SU-DHL-6 (cell line): ENCODE results near the gene UBE2E1.

Experiments used
- H2AFZ ChIP-seq: fragments of 200-600 bp; sonication (generic); 2 replicates; pipeline ENCODE4 v1.6.1; 2014; ENCODE audit warnings: low read depth, mild to moderate bottlenecking, moderate library complexity, mixed read lengths, antibody characterized with exemption, low read length; ENCODE audit not compliant: severe bottlenecking
- H3F3A ChIP-seq: fragments of 200-600 bp; shearing (Covaris generic); 2 replicates; pipeline ENCODE4 v1.6.0; 2016; ENCODE audit warnings: antibody characterized with exemption, mild to moderate bottlenecking; ENCODE audit not compliant: insufficient read depth
- H3K27ac ChIP-seq: fragments of 200-600 bp; sonication (generic); 2 replicates; pipeline ENCODE4 v1.5.1; 2016; ENCODE audit warnings: low read depth, mild to moderate bottlenecking, low read length, moderate library complexity, mixed read lengths
- H3K27me3 ChIP-seq: fragments of 200-600 bp; sonication (generic), shearing (Covaris generic); 2 replicates; pipeline ENCODE4 v1.6.0; 2014; ENCODE audit warnings: mild to moderate bottlenecking, low read length
- H3K36me3 ChIP-seq: fragments of 200-600 bp; sonication (generic); 2 replicates; pipeline ENCODE4 v1.6.1; 2014; ENCODE audit warnings: mild to moderate bottlenecking, low read length, mixed read lengths
- H3K4me2 ChIP-seq: fragments of 300-600, 200-600 bp; shearing (Covaris generic), sonication (generic); 2 replicates; pipeline ENCODE4 v1.6.0; 2014; ENCODE audit warnings: low read length, low read depth, mild to moderate bottlenecking; ENCODE audit not compliant: poor library complexity, severe bottlenecking
- H3K4me3 ChIP-seq: fragments of 200-600 bp; sonication (generic); 2 replicates; pipeline ENCODE4 v1.5.1; 2014; ENCODE audit warnings: antibody characterized with exemption, low read length, mild to moderate bottlenecking, mixed read lengths; ENCODE audit not compliant: insufficient read depth, poor library complexity, severe bottlenecking
- H3K79me2 ChIP-seq: fragments of 200-600 bp; sonication (generic); 2 replicates; pipeline ENCODE4 v1.6.1; 2014; ENCODE audit warnings: mild to moderate bottlenecking, low read length, moderate library complexity; ENCODE audit not compliant: insufficient read depth
- H3K9ac ChIP-seq: fragments of 200-600 bp; sonication (generic); 2 replicates; pipeline ENCODE4 v1.7.0; 2014; ENCODE audit warnings: mild to moderate bottlenecking, low read length
- H3K9me2 ChIP-seq: fragments of 200-600 bp; sonication (generic); replicated peaks from 2 replicates; pipeline ENCODE4 v1.6.1; 2014; ENCODE audit warnings: low read length; ENCODE audit not compliant: insufficient read depth
- H3K9me3 ChIP-seq: fragments of 200-600 bp; sonication (generic); 2 replicates; pipeline ENCODE4 v1.6.1; 2014; ENCODE audit warnings: low read length, mixed read lengths; ENCODE audit not compliant: insufficient read depth
- H4K20me1 ChIP-seq: fragments of 200-600 bp; sonication (generic); 2 replicates; pipeline ENCODE4 v1.6.1; 2014; ENCODE audit warnings: low read depth, mild to moderate bottlenecking, antibody characterized with exemption, low read length, moderate library complexity, mixed read lengths
- EZH2phosphoT487 ChIP-seq: fragments of 200-600 bp; sonication (generic), shearing (Covaris generic); conservative IDR thresholded peaks from 2 replicates; pipeline ENCODE4 v1.6.1; 2018; ENCODE audit warnings: mild to moderate bottlenecking, antibody characterized with exemption, low read length, moderate library complexity, mixed read lengths
- TF ChIP-seq, protein P1 (sequence below): fragments of 200-600 bp; sonication (generic); IDR thresholded peaks from one replicate; pipeline ENCODE4 v1.5.1; 2017; ENCODE audit warnings: antibody characterized with exemption, mild to moderate bottlenecking, low read length, moderate library complexity; ENCODE audit not compliant: insufficient read depth, poor library complexity, severe bottlenecking

The UBE2E1 gene

GRCh38 chr3:23923786-23924185 lies 118.0 kb downstream of the UBE2E1 start:
- peaks cover 11% of the 10 kb centered on the region for H4K20me1 ChIP-seq
- peaks cover 42% of the 10 kb centered on the region for H3F3A ChIP-seq
- H2AFZ ChIP-seq, result no peak overlapping the region
- H3K9me3 ChIP-seq, result no peaks in the 10 kb centered on the region
- H3K27me3 ChIP-seq, result no peaks in the 10 kb centered on the region
- no peak overlapping the region for H3K27ac ChIP-seq
- H3K36me3 ChIP-seq, result peaks cover 13% of the 10 kb centered on the region
- H3K9ac ChIP-seq, result no peak overlapping the region
- H3K4me3 ChIP-seq, result no peak overlapping the region
- H3K79me2 ChIP-seq, result peaks cover 3% of the 10 kb centered on the region; the same call in 1 of the 2 replicates
- no peak for TF ChIP-seq EZH2phosphoT487
- TF ChIP-seq, protein P1, sequence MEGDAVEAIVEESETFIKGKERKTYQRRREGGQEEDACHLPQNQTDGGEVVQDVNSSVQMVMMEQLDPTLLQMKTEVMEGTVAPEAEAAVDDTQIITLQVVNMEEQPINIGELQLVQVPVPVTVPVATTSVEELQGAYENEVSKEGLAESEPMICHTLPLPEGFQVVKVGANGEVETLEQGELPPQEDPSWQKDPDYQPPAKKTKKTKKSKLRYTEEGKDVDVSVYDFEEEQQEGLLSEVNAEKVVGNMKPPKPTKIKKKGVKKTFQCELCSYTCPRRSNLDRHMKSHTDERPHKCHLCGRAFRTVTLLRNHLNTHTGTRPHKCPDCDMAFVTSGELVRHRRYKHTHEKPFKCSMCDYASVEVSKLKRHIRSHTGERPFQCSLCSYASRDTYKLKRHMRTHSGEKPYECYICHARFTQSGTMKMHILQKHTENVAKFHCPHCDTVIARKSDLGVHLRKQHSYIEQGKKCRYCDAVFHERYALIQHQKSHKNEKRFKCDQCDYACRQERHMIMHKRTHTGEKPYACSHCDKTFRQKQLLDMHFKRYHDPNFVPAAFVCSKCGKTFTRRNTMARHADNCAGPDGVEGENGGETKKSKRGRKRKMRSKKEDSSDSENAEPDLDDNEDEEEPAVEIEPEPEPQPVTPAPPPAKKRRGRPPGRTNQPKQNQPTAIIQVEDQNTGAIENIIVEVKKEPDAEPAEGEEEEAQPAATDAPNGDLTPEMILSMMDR, result no peak
- H3K4me2 ChIP-seq, result no peak overlapping the region
- no peaks in the 10 kb centered on the region for H3K9me2 ChIP-seq

DNA sequence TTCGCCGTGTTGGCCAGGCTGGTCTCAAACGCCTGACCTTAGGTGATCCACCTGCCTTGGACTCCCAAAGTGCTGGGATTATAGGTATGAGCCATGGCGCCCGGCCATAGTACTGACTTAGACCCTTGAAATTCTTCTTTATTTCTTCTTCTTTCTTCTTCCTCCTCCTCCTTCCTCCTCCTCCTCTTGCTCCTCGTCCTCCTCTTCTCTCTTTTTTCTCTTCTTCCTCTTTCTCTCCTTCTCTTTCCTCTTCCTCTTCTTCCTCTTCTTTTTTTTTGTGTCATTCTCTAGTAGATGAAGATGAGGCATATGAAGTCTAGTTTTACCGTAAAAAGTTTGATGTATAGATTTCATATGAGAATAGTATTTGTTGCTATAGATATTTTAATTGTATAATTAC lies 120.5 kb downstream of the UBE2E1 start:
- Histone ChIP-seq H4K20me1 (no peaks in the 10 kb centered on the region), H3F3A (peaks cover 21% of the 10 kb centered on the region), H2AFZ (no peak overlapping the region), H3K27me3 (no peaks in the 10 kb centered on the region), H3K36me3 (no peaks in the 10 kb centered on the region), H3K79me2 (no peaks in the 10 kb centered on the region), H3K9me2 (no peaks in the 10 kb centered on the region), H3K9ac (no peak overlapping the region), H3K4me2 (no peak overlapping the region), H3K27ac (no peak overlapping the region), H3K9me3 (no peaks in the 10 kb centered on the region), H3K4me3 (no peak overlapping the region)
- TF ChIP-seq, protein P1, result no peak
- no peak for TF ChIP-seq EZH2phosphoT487

DNA sequence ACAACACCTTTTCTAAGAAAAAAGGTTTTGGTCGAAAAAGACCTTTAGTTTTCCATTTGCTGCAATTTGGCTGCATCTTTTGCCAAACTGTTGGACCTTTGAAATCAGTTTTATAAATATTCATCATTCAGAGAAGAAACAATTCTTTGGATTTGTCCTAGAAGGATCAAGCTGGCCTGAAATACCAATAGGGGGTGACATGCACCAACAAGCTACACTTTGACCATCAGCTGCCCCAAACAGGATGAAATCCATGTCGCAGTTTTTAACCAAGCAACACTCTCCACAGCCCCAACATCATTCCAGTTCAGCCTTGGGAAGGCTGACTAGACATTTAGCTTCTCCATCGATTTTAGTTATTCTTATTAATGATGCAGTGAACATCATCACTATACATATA lies 121.0 kb downstream of the UBE2E1 start:
- no peak for TF ChIP-seq EZH2phosphoT487
- TF ChIP-seq, protein P1, result no peak
- no peak overlapping the region for H3K27ac ChIP-seq
- H2AFZ ChIP-seq, result no peak overlapping the region
- no peak overlapping the region for H3K9ac ChIP-seq
- H3K4me3 ChIP-seq, result no peak overlapping the region
- H3K9me2 ChIP-seq, result no peaks in the 10 kb centered on the region
- no peaks in the 10 kb centered on the region for H3K9me3 ChIP-seq
- no peak overlapping the region for H3K4me2 ChIP-seq
- no peaks in the 10 kb centered on the region for H3K79me2 ChIP-seq
- no peaks in the 10 kb centered on the region for H4K20me1 ChIP-seq
- H3K36me3 ChIP-seq, result no peaks in the 10 kb centered on the region
- peaks cover 18% of the 10 kb centered on the region for H3F3A ChIP-seq
- H3K27me3 ChIP-seq, result no peaks in the 10 kb centered on the region

DNA sequence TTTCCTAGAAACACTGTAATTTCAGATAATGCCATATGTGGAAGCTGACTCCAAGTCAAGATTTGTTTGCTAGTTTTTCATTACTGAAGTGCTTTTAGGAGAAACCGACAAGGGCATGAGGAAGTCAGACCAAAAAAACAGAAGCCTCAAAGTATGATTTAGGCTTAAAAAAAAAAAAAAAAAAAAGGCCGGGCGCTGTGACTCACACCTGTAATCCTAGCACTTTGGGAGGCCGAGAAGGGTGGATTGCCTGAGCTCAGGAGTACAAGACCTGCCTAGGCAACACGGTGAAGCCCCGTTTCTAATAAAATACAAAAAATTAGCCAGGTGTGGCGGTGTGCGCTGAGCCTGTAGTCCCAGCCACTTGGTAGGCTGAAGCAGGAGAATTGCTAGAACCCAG lies 122.8 kb downstream of the UBE2E1 start:
- Histone ChIP-seq H3K9me3 (no peaks in the 10 kb centered on the region), H3K27ac (no peak overlapping the region), H3K27me3 (no peaks in the 10 kb centered on the region), H3K36me3 (no peaks in the 10 kb centered on the region), H4K20me1 (no peaks in the 10 kb centered on the region), H2AFZ (no peak overlapping the region), H3K4me3 (no peak overlapping the region), H3K9ac (no peak overlapping the region), H3K9me2 (no peaks in the 10 kb centered on the region), H3K79me2 (no peaks in the 10 kb centered on the region), H3K4me2 (no peak overlapping the region), H3F3A (peaks cover 10% of the 10 kb centered on the region; the same call in 1 of the 2 replicates)
- TF ChIP-seq EZH2phosphoT487, result no peak
- TF ChIP-seq, protein P1, result no peak
